ENCODE data around the gene DUS2. TPM values are rescaled to one million over a fixed set of nuclear protein-coding genes. Genes with fewer than 3 reads are reported as not detected.

Gene DUS2
- total and polyA plus RNA-seq, 9 of the 15 experiments (the other 6 are each of a cell fraction or from before 2014, with no cell fraction given) = 5.8 to 22.5 (median 20.6) TPM

- TF ChIP-seq ZNF79 (CRISPR knock-in tag; IDR thresholded peaks at IDR 0.05; ENCODE audit: low read depth) (no peak), ZNF212 (CRISPR knock-in tag; IDR thresholded peaks at IDR 0.05) (no peak), FOXP4 (CRISPR knock-in tag; IDR thresholded peaks at IDR 0.05; ENCODE audit: borderline replicate concordance) (no peak), MLLT1 (IDR thresholded peaks at IDR 0.05) (peak in 1 of 2 experiments; percentile 67; a peak in 1 of 4 replicates), ASH1L (IDR thresholded peaks at IDR 0.05; ENCODE audit: borderline replicate concordance, low read depth, partially characterized antibody) (no peak)
These were observed 60.9 kb downstream of the DUS2 start (continued) for GRCh38 chr16:68083861-68084503.
